PC-3 (cell line): ENCODE data around the gene ZBTB48.

Experiments
- CTCF ChIP-seq: fragments of 300-600 bp; sonication (generic); conservative IDR thresholded peaks from 2 replicates; pipeline ENCODE4 v1.5.1; 2017; ENCODE audit warnings: antibody characterized with exemption, low read depth, mild to moderate bottlenecking, low read length
- EZH2 ChIP-seq: fragments of 300-600 bp; sonication (generic); IDR thresholded peaks from one replicate; pipeline ENCODE4 v1.6.1; 2017; ENCODE audit warnings: antibody characterized with exemption, mild to moderate bottlenecking, low read length; ENCODE audit not compliant: unreplicated experiment
- EZH2phosphoT487 ChIP-seq: fragments of 300-600 bp; sonication (generic); IDR thresholded peaks from 2 replicates; pipeline ENCODE4 v1.6.1; 2018; ENCODE audit warnings: mild to moderate bottlenecking, antibody characterized with exemption, low read length, borderline replicate concordance

GRCh38 chr1:6614929-6615785 lies 35.4 kb downstream of the ZBTB48 start:
- TF ChIP-seq CTCF (no peak), EZH2 (no peak), EZH2phosphoT487 (no peak)
